Left colon (tissue), 2 donors: ENCODE data around the gene ADA. TPM values are rescaled to one million over a fixed set of nuclear protein-coding genes. Genes with fewer than 3 reads are reported as not detected.
"Not testable (repeated sequence)": the region's sequence is repeated elsewhere in the genome, so short reads cannot be mapped to it uniquely, and the experiment has no call there.

ENCODE experiments used
- ATAC-seq: fragments of 200-7000 bp; cut with Tn5 transposase; one replicate; pipeline ENCODE4 v1.9.1; 2020; ENCODE audit warnings: mild to moderate bottlenecking, moderate library complexity
- DNase-seq, 2 donors: peaks; one replicate each; pipeline ENCODE4 v3.0.0-alpha.2; 2020
- intact Hi-C, 2 donors: fragments of 100-400 bp; cut with DNase I in 1 of 2; cut with micrococcal nuclease in 1 of 2; formaldehyde crosslinking; loops; one replicate each; pipeline versions ENCODE4 v1.11.2 to v1.14.0; 2022; cut with DNase I, micrococcal nuclease
- long read RNA-seq: library from polyadenylated mRNA; unstranded; transcript quantifications from one replicate; pipeline ENCODE4 v2.0.0, GENCODE V29; 2021
- total RNA-seq, 2 donors: library from RNA; stranded (reverse); fragmentation: NEBNext Ultra II Directional; extraction: Animal tissue kit (Norgen Biotek cat#: 25700); gene quantifications; one replicate each; pipeline ENCODE4 v1.2.1, GENCODE V29; 2021
- donor health status: DM: no; HTN: no; CAD: no.
- donor health status: DM: yes; HTN: yes; CAD: no.

Gene ADA
- total RNA-seq, result 1 to 10 TPM; 2.5 to 3.4 TPM
- long read RNA-seq, transcript ADA-201 (12 exons, 1,539 nt), result major isoform, 6 of 9 reads
- long read RNA-seq, partial matches to known transcripts, result 0 of 9 reads
- long read RNA-seq, other reads (novel, unspliced or antisense), result 3 of 9 reads

DNA sequence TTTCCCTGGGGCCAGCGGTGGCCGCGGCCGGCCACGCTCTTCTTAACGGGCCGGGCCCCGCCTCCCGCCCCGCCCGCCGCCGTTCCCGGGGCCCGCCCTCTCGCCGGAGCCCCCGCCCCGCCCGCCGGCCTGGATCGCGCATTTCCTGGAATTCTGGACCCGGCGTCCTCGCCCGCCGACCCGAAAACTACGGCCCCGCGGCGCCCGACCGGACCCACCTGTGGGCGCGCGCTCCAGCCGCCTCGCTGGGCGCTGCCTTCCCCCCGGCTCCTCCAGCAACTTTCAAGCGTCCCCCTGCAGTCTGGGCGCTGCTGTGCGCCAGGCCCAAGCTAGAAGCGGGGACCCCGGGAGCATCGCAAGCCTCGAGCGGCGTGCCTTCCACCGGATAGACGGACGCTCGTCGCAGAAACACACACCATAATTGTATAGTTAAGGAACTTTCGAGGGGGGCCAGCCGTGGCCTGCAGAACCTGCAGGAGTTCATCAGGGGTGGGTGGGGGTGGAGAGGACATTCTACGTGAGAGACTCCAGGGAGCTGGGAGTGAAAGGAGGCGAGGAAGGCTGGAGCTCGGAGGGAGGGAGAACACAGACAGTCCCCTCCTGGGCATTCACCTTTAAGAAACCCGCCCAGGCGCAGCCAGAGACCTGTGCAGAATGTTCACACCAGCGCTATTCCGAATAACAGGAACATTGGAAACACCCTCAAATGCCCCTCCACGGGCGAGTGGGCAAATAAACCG, at the start of gene ADA:
Gene ADA, minus strand, starts transcription at position 16 of the 740 bp plus-strand sequence. CDS start 92 bp downstream, outside the sequence.
- ATAC-seq, result peak; percentile 87
- peak; percentile 51 to 79 for DNase-seq
- intact Hi-C loops, result no loop called here

DNA sequence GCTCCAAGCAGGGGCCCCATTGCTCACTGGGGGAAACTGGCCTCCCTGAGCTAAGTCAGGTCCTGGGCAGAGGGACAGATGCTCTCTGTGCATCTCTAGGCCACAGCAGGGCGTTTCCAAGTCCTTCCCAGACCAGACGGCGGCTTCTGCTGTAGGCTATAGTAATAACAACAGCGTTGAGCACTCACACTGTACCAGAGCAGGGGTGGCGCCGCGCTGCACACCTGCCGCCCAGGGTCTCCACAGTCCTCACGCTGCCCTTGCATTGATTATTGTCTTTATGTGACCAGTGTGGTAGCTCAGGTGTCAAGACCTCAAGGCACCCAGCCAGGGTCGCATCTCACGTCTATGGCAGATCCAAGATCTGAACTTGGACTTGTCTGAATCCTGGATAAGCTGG, 48.8 kb upstream of the ADA start:
- no peak for ATAC-seq
- no peak for DNase-seq
- intact Hi-C loops, result no loop called here

DNA sequence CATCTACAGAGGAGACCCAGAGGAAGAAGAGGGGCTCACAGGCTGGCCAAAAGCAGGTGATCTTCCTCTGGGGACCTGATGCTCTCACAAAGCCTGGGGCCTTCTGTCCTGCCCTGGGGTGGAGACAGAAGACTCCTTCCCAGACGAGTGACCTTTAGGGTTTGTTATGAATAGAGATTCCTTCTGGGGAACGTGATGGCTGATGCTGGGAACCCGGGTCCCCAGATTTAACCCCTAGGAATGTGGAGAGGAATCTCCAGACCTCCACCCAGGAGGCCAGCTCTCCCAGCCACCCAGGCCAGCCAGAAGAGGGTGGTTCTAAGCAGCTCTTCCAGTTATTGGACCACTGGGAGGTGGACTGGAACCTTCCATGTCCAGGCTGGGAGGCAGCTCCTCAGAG, 46.9 kb upstream of the ADA start:
- no peak for ATAC-seq
- intact Hi-C loops, result no loop called here
- DNase-seq, result no peak

DNA sequence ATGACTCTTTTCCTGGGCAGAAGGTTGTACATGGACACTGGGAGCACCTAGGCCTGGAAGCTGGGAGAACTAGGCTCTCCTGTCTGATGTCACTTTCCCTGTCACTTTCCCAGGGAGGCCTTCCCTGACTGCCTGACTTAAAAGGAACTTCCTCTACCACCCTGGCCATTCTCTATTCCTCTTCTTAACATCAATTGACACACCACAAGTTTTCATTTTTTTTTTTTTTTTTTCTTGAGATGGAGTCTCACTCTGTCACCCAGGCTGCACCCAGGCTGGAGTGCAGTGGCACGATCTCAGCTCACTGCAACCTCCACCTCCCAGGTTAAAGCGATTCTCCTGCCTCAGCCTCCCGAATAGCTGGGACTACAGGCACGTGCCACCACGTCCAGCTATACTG, 45.5 kb upstream of the ADA start:
- intact Hi-C loops, DNase-seq, ATAC-seq: not testable (repeated sequence)

DNA sequence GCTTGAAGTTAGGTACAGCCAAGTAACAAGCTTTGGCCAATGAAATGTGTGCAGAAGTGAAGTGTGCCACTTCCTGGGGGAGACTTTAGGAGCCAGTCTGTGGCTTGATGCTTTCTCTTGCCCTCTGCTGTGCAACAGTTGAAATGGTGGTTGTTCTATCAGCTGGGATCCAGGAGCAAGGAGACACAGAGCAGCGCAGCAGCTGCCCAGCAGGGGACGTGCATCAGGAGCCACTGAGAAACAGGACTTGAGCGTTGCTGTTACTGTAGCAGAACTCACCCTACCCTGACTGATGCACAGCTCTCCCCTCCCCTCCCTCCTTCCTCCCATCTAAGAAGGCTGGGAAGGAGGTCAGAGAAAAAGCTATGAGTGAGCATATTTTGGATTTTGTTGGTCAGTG, 44.8 kb upstream of the ADA start:
- intact Hi-C loops, result no loop called here
- ATAC-seq, result no peak

DNA sequence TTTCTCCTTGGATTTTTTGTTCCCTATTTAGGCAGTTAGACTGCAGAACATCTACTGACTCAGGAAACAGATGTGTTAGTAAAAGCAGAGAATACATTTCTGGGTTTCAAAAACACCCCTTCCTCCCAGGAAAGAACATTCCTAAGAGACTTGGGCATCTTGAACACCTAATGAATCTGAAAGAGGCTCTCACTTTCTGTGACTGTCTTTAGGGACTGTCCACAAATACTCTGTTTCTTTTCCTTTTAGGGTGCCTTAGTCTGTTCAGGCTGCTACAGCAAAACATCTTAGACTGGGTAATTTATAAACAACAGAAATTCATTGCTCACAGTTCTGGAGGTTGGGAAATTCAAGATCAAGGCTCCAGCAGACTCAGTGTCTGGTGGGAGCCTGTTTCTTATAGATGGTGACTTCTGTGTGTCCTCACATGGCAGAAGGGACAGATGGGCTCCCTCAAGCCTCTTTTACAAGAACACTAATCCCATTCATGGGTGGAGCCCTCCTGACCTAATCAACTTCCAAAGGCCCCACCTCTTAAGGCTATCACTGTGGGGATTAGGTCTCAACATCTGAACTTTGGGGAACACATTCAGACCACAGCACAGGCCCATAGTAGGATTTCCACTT, 44.3 kb upstream of the ADA start:
- DNase-seq (no peak), ATAC-seq (no peak)
- intact Hi-C loops, result no loop called here

More for the DNA sequence above, 44.8 kb upstream of the ADA start:
- no peak for DNase-seq

DNA sequence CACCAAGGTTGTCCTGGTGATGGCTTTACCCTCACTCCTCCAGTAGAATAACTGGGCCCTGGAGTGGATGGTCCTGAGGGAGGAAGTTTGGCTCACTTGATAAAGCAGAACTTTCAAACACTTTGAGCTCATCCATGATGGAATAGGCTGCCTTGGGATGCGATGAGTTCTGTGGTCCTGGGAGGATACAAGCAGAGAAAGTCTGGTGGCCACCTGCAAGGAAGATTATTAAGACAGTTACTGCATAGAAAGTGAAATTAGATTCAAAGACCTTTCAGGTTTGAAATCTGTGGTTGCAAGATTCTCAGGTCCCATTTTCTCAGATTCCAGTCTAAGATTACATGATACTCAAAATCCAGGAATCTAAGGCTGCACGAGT, 43.8 kb upstream of the ADA start:
- intact Hi-C loops, result no loop called here
- no peak for DNase-seq
- no peak for ATAC-seq

DNA sequence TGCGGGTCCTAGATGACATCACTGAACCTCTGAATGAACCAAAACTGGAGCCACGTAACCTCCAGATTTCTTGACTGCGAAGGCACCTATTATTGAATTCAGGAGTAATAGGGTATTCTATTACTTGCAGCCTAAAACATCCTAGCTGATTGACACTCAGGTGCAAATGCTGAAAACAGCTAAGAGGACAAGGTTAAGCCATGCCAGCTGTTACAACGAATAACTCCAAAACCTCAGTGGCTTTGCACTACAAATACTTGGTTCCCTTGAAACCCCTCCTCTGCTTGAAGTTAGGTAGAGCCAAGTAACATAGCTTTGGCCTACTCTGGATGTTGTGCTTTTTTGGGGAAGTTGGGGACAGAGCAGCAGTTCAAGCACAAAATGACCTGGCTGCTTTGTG, 42.7 kb upstream of the ADA start:
- intact Hi-C loops, result no loop called here
- ATAC-seq (no peak), DNase-seq (no peak)

DNA sequence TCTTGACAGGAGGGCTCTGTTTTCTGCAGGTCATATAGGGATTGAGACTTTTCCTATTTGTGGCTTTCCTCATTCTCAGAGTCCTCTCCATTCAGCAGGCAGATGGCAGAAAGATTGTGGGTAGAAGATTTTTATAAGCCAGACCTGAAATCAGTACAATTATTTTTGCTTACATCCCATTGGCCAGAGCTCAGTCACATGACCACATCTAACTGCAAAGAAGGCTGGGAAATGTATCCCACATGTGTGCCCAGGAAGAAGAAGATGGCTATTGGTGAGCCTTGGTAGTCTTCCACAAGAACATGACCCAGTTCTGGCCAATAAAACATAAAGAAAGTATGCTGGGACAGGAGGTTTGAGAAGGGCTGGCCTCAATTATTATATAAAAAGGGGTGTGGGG, 42.1 kb upstream of the ADA start:
- ATAC-seq, result no peak
- DNase-seq, result no peak
- intact Hi-C loops, result no loop called here

DNA sequence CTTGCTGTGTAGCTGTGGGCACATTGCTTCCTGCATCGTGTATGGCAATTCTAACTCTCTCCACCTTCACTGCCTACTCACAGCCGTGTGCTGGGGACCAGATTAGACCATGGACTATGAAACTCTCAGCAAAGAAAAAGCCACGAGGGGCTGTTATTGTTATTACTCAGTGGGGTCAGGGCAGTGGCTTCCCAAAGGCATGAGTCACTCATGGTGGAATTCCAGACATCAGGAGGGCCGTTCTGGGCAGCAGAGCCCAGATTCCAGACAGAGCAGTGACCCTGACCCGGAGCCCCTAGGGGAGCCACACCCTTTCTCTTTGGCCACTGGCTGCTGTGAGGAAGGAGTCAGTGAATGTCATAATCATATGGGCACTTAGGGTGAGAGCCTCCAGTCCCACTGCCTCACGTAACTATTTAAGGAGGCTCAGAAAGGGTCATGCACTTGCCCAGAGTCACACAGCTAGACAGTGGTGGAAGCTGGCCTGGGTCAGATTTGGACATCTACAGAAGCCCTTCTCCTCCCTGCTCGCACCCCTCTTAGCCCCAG, 41.5 kb upstream of the ADA start:
- intact Hi-C loops, result no loop called here
- DNase-seq, result peak in 1 of 2 donors; percentile 41
- ATAC-seq, result no peak

DNA sequence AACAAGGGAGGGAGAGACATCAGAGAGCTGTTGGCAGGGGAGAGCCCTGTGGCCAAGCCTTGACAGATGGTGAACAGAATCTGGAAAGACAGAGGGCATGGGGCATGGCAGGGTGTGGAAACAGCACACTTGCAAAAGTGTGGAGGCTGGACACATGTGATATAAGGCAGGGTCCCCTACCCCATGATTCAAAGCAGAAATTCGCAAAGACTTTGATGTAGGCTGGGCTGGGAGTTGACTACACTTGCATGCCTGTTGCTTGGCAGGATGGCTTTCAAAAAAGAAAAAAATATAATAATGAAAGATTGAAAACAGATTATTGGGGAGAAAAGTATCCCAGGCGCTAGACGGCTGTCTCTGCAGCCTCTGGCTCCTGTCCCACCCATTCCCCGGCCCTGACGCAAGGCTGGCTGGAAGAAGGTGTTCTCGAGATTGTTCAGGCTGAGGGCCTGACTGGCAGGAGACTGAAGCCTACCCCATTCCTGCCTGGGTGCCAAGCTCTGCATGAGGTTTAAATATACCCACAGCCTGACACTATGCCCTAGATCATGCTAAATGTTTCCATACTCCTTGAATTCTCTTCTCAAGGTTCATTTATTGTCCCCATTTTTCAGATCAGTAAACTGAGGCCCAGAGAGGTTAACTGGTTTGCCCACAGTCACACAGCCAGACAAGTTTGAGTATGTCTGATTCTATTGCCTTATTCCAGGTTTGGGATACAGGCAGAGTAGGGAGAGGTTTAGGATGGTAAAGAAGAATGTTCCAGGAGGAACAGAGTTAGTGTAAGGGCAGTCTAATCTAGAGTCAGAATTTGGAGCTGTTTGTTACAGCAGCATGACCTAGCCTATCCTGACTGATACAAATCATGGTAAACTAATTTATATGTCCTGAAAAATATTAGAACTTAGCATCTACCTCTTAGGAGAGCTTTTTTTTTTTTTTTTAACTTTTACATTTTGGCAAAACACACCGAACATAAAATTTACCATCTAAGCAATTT, 40.2 kb upstream of the ADA start:
- no peak for ATAC-seq
- no peak for DNase-seq
- intact Hi-C loops, result no loop called here

DNA sequence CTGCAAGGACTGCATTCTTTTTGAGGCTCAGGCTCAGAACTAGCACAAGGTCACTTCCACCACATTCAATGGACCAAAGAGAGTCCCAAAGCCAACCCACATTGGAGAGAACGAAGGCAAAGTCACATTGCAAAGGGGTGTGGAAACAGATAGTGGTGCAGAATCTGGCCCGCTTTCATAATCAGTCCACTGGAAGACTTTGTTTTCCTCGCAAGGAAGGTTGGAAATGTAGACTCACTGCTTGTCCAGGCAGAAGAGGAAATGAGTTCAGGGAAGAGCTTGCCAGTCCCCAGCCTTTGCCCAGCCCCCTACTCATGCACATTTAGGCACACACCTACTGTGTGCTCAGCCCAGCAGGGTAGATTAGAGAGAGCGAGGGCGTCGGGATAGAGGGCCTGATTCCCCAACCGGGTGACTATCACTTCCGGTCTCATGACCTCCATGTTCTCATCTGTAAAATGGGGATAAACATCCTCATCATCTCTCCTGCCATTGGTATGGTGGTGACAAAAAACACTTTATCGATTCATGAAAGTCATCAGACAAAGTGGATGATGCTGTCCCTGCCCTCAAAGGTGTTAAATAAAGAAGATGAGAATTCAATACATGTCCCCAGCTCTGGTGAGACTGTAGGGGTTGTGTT, 39.4 kb upstream of the ADA start:
- DNase-seq (no peak), ATAC-seq (no peak)
- intact Hi-C loops, result no loop called here

DNA sequence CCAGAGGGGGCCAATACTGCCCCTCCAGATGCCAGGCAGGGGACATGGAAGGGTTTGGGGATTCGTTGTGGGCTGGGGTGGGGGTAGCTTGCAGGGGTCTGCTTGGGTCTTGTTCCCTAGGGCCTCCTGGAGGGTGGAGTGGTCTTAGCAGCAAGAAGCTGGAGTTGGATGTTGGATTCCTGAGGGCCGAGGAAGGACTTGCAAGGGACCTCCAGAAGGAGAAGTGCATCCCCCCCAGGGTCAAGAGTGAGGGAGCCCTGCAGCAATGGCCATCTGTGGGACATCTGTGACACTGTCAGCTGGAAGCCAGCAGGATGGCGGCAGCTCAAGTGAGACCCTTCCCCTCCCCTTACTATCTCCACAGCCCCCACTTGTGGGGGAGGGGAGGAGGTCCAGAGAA, 38.3 kb upstream of the ADA start:
- no peak for ATAC-seq
- DNase-seq, result no peak
- intact Hi-C loops, result loop anchor here in 1 of 2 donors (10.0 kb wide), 1 partner anchor 175 kb away; no protein-coding TSS in a partner anchor

DNA sequence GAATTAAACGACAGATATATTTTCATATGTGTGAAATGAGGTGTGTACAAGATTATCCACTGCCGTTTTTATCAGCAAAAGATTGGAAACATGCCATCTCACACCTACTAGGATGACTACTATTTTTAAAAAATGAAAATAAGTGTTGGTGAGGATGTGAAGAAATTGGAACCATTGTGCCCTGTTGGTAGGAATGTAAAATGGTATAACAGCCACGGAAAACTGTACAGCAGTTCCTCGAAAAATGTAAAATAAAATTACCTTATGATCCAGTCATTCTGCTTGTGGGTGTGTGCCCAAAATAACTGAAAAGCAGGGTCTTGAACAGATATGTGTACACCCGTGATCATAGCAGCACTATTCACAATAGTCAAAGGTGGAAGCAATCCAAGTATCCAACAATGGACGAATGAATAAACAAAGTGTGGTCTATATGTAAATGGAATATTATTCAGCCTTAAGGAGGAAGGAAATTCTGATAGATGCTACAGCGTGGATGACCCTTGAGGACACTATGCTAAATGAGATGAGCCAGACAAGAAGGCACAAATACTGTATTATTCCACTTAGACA, 36.6 kb upstream of the ADA start:
- DNase-seq (no peak), ATAC-seq (no peak)
- intact Hi-C loops, result loop anchor here in 1 of 2 donors (10.0 kb wide), 1 partner anchor 177 kb away; no protein-coding TSS in a partner anchor

DNA sequence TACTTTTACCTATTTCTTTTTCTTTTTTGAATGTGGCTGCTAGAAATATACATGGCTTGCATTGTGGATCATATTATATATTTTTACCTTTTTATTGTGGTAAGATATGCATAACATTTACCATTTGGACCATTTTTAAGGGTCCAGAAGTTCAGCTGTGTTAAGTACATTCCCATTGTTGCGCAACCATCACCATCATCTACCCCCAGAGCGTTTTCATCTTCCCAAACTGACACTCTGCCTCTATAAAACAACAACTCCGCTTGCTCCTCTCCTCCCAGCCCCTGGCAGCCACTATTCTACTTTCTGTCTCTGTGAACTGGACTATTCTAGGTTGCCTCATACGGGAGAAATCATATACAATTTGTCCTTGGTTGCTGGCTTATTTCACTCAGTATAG, 35.4 kb upstream of the ADA start:
- intact Hi-C loops, result loop anchor here in 1 of 2 donors (10.0 kb wide), 1 partner anchor 178 kb away; no protein-coding TSS in a partner anchor
- ATAC-seq, result no peak
- no peak for DNase-seq

DNA sequence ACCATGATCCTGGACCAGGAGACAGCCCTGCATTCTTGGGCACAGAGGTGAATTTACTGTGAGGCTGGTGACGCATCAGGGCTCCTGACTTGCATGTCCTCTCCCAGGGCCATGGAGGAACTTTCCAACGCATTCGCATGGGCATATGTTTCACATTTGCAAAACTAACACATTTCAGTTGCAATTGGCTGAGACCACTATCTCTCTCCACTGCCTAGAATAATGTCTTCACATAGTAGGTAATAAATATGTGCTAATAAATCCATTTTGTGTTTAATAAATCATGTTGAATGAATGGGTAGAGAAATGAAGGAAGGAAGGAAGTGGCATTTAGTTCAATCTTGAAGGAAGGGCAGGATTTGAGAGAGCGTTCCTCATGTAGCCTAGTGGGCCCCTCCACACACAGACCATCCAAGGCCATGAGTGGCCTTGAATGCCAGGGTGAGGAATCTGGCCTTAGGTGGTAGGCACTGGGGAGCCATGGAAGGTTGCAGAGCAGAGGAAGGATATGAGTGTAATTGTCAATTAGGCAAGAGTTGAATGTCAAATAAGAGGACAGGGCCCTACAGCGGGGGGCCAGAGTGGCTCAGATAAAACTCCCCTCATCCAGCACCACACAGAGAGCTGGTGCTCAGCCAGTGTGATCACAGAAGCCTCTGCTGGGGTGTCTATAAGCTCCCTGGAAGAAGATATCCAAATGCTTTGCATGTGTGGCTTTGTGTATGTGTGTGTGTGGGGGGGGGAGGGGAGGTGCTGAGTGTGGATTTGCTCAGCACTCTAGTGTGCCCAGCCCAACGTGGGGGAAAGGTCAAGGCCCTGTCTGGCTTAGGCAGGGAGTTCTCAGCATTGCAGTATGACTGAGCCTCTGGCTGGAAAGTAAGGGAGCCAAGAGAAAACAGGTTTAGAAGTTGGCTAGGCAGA, 32.8 kb upstream of the ADA start:
- ATAC-seq (peak; percentile 63), DNase-seq (peak in 1 of 2 donors; percentile 29)

More for the DNA sequence above, 32.8 kb upstream of the ADA start:
- intact Hi-C loops, result loop anchor here in 1 of 2 donors (2.0 to 10.0 kb wide), 3 partner anchors 50 to 297 kb away; no protein-coding TSS in a partner anchor
